GM18502 (cell line): ENCODE measurements around the gene RC3H2.
A peak's percentile ranks its signal among the peaks of the same experiment; 100 is the strongest.
"Not testable (repeated sequence)": the region's sequence is repeated elsewhere in the genome, so short reads cannot be mapped to it uniquely, and the experiment has no call there.

ENCODE experiments used
- ATAC-seq: cut with Tn5 transposase; IDR thresholded peaks from one replicate; pipeline ENCODE4 v1.9.1; 2021; ENCODE audit warnings: mild to moderate bottlenecking; ENCODE audit not compliant: unreplicated experiment, poor library complexity

The RC3H2 gene

DNA sequence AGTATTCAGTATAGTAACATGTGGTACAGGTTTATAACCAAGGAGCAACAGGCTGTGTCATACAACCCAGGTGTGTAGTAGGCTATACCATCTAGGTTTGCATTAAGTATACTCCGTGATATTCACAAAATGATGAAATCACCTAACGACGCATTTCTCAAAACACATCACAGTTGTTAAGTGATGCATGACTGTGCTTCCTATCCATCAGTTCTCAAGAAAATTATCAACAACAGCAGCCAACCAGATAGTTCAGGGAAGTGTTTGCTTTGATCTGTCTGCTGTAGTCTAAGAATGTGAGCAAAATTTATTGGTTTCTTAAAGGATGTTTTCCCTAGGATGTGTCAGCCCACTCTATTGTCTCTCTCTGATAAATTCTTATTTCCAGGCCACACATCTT lies 18.8 kb upstream of the RC3H2 start:
- no peak for ATAC-seq

DNA sequence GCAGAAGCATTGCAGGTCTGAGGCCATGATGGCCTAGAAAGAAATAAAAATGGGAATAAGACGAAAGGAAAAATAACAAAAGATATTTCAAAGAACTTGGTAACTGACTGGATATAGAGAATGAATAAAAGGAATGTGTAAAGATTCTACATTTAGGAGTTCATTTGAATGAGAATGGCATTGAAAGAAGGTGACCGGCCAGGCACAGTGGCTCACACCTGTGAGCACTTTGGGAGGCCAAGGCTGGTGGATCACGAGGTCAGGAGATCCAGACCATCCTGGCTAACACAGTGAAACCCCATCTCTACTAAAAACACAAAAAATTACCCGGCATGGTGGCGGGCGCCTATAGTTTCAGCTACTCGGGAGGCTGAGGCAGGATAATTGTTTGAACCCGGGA lies 17.6 kb upstream of the RC3H2 start:
- no peak for ATAC-seq

DNA sequence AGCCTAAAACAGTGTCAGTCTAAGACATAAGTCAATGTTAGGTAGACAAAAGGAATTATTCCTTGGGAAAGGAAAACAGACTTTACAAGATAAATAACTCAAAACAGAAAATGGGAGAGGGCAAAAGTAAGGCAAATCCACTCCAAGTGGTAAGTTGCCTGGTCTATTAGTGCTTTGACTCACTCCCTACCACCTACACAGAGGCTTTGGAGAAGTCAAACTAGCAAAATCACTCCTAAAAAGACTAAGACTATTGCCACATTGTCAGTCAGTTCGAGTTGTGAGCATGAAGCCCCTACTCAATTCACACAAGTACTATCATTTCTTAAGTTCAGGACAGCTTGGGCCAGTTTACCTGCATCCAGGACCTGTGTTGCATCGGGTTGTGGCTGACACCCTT lies 13.2 kb upstream of the RC3H2 start:
- no peak for ATAC-seq

DNA sequence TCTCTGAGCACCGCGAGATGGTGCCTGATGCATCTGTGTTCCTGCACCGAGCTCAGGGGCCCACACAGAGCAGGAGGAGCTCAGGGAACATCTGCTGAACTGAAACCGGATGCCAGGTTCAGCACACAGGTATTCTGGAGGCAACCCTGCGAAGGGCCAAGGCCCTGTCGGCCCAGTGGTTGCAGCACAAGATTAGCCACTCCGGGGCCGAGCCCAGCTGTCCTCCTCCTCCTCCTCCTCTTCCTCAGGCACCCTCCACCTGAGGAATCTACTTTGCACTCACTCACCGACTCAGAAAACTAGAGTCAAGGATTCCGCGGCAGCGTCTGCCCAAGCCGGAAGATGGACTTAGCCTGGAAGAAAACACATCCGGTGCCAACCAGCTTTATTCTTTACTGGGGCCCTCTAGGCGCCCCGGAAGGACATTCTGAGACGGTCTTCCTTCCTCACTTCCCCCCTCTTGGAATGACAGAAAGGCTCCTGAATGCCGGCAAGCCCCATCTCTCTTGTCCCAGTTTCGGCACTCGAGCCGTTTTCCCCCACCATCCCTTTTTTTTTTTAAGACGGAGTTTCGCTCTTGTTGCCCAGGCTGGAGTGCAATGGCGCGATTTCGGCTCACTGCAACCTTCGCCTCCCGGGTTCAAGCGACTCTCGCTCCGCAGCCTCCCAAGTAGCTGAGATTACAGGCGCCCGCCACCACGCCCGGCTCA lies 8.0 kb upstream of the RC3H2 start, which contains the start of gene ZBTB6:
Gene ZBTB6, minus strand, starts transcription at position 360 of the 710 bp plus-strand sequence. CDS start 1,251 bp downstream, outside the sequence.
- ATAC-seq, result peak; percentile 97

DNA sequence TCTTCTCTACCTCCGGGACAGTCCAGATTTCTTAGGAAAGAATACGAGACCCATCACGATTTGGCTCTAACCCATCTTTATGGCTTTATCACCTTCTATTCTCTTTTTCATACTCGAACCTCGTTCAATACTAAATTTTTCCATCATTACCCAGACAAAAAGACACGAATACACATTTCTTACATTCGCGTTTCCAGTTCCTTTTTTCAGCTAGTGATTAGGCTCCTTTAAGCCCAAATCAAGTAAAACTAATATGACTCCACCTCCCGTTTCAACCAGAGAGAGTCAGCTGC lies 7.5 kb upstream of the RC3H2 start:
- ATAC-seq, result no peak

DNA sequence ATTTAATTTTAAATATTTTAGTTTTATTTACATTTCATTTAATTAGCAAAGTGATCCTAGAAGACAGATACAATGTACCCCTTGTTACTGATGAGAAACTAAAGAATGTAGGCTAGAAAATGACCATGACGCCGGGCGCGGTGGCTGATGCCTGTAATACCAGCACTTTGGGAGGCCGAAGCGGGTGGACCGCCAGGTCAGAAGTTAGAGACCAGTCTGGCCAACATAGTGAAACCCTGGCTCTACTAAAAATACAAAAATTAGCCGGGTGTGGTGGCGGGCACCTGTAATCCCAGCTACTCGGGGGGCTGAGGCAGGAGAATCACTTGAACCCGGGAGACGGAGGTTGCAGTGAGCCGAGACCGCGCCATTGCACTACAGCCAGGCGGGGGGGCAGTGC lies 963 bp upstream of the RC3H2 start:
- not testable (repeated sequence) for ATAC-seq

DNA sequence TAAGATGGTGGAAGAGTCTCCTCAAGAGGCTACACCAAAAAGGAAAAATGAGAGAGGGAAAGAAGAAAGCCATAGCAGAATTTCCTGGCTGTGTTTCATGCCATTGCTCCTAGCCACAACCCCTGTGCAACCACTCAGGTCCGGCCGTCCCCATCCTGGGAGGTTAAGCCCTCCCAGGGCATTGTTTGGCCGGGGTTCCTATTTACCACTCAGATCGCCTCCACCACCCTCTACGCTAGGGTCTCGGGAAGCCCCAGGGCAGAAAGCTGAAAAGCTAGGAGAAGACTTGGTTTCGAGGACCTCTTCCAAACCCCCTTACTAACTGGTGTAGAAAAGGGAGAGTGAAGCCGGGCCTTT lies 715 bp downstream of the RC3H2 start:
- ATAC-seq, result peak; percentile 36

DNA sequence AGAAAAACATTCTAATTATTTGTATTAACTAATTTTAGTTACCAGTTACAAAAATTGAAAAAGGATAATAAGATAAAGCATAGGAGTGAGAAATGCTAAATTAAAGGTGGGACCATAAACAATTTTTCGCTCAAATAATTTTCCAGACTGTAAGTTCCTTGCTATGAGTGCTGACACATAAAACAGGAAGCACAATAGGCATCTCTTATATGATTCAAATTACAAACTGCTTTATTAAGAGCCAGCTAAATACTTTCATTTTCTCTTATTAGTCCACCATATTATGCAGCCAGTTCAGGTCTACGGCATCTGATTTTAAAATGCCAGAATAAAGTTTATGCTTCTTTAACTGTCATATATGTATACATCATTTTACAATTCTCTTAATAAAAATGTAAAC lies 4.4 kb downstream of the RC3H2 start:
- ATAC-seq, result no peak

DNA sequence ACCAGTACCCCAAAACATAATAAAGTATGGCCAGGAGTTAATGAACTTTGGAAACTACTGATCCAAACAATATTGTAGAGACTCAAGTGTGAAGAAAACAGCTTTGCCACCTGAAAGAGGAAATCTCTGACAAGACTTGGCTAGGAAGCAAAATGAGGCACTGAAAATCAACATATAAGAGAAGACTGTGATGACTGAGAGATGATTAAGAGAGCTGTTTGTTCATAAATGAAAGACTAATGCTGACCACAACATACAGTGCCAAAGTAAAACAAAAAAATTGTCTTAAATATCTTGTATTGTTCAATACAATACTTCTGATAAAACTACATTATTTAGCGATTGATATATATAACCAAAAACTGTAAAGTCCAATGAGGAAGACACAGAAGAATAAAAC lies 7.2 kb downstream of the RC3H2 start:
- ATAC-seq, result no peak

DNA sequence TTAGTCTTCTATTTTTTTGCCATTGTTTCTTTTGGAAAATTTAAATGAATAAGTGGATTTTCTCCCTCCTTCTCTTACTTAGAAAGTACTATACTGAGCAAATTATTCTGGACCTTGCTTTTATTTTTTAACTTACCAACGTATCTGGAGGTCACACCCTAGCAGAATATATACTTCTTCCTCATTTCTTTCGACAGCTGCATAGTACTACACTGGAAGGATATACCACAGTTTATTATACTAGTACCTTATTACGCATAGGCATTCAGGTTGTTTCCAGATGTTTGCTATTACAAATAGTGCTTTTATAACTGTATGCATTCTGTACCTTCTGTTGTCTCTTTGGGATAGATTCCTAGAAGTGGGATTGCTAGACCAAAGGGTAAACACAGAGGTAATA lies 16.7 kb downstream of the RC3H2 start:
- no peak for ATAC-seq

DNA sequence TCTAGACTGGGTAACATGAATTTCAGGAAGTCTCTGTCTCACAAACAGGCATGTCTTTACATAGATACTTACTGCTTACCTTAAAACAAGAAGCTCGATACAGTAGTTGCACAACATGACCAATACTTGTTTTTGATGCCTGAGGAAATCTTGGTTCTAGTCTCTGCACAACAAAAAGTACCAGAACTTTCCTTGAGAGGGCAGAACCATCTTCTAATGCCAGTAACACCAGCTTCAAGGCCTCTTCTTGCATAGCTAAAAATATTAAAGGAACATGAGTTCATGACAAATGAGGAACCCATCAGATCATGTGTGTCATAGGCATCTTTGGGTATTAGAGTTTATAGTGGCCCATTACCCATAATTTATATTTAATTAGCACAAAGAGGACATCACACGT lies 22.0 kb downstream of the RC3H2 start:
- no peak for ATAC-seq

DNA sequence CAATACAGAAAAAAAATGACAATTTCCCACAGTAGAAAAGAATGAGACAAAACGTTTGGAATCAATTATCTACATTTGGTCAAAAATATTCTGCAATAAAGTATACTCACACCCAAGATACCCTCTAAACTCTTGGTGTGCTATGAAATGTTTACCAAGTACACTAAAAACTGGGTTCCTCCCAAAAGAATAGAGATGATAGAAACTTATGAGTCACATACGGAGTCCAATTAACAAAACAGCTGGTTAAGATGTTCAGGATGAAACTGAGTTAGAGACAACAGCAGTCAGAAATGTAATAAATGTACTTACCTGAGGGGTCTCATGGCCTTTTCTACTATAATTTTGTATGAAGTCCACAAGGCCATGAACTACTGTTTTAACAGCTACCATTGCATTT lies 25.7 kb downstream of the RC3H2 start:
- no peak for ATAC-seq

DNA sequence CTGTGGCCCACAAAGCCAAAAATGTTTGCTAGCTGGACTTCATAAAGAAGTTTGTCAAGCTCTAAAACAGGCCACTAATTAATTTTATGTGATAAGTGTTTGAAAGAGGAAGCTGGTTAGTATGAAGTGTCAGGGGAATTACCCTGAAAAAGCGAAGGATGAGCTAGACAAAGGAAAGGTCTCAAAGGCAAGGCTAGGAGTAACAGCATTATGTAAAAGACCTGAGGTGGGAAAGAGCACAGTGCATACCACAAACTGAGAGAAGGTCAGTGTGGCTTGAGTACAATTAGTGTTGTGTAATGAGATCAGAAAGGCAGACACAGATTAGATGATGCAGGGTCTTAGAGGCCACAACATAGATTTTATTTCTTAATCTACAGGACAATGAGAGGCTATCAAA lies 29.6 kb downstream of the RC3H2 start:
- no peak for ATAC-seq

DNA sequence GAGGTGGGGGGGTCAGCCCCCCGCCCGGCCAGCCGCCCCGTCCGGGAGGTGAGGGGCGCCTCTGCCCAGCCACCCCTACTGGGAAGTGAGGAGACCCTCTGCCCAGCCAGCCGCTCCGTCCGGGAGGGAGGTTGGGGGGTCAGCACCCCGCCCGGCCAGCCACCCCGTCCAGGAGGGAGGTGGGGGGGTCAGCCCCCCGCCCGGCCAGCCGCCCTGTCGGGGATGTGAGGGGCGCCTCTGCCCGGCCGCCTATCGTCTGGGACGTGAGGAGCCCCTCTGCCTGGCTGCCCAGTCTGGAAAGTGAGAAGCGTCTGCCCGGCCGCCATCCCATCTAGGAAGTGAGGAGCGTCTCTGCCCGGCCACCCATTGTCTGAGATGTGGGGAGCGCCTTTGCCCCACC lies 37.9 kb downstream of the RC3H2 start:
- not testable (repeated sequence) for ATAC-seq

DNA sequence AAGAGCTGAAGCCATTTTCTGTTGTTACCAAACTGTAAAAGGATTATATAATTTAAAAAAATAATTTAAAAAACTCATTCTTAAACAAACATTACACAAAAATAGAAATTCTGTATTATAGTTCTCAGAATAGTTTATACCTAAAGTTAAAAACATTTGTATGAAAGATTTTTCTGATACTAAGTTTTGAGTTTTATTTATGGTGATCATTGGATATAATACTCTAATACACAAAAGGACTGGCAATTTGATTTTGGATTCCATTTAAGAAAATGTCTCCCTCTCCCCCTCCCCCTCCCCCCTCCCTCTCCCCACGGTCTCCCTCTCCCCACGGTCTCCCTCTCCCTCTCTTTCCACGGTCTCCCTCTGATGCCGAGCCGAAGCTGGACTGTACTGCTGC lies 39.1 kb downstream of the RC3H2 start:
- ATAC-seq, result no peak

DNA sequence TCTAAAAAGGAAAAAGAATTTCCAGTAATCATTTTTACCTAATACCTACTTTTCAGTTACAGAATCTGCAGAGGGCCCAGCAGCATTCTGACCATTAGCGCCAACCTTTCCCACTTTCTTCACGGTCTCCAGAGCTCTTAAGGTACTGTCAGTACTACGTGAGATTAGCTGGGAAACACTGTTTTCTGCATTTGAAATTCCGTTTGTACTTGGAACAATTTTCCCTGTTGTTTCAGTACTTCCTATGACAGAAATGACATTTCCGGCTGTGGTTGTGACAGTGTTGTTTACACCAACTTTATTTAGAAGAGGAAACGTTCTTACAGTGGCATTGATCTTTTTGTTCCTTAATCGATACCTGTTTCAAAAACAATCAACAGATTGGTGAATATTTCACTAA lies 39.9 kb downstream of the RC3H2 start:
- ATAC-seq, result no peak

DNA sequence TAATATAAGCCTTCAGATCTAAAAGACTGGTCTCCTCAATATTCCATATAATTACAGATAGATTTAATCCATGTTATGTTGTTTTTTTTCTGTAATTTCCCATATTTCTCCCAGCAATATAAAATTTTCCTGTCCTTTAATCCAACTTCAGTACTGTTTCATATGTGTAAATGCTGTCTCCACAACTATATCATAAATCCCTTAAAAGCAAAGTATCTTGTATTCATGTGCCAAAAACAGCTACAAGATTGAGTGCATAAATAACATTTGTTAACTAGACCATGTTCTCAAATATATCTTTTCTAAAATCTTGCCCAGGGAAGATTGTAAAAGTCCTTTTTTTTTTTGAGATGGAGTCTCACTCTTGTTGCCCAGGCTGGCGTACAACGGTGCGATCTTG lies 41.8 kb downstream of the RC3H2 start:
- ATAC-seq, result no peak

DNA sequence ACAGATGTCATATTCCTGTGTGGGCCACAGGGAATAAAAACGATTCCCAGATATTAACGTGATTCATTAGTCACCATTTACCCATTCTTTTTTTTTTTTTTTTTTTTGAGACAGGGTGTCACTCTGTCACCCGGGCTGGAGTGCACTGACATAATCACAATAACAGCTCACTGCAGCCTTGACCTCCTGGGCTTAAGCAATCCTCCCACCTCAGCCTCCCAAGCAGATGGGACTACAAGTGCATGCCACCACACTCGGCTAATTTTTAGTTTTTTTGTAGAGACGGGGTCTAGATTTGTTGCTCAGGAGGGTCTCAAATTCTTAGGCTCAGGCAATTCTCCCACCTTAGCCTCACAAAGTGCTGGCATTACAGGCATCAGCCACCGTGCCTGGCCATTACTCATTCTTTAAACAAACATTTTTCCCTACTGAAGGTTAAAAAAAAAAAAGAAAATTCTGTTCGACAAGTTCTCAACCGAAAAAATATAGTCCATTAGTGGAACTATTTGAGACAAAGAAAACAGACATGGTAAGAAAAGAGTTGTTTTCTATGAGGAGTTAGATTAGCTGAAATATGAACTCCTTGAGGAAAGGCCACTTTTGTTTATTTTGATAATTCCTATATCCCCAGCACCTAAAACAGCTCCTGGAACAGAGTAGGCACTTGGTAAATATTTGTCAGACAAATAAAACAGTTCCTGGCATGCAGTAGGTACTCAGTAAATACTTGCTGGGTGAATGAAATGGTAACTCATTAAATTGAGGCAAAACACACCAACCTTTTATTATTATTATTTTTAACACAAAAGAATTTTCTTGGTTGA lies 44.6 kb downstream of the RC3H2 start:
- no peak for ATAC-seq

DNA sequence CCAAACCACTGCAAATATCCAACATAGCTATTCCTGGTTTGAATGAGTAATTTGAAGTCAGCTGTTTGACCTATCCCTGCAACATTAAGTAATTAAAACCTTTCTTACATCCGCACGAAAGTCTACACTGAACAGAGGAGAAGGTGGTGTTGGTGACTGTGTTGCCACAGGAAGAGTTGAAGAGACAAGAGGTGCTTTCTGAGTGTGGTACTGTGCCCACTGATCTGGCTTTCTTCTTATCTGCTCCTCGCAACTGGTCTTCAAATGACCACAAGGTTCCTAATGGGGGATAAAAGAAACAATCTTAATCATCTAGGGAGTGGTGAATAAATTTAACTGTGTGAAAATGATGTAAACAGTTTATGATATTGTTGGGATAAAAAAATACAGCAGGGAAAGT lies 47.3 kb downstream of the RC3H2 start:
- no peak for ATAC-seq

DNA sequence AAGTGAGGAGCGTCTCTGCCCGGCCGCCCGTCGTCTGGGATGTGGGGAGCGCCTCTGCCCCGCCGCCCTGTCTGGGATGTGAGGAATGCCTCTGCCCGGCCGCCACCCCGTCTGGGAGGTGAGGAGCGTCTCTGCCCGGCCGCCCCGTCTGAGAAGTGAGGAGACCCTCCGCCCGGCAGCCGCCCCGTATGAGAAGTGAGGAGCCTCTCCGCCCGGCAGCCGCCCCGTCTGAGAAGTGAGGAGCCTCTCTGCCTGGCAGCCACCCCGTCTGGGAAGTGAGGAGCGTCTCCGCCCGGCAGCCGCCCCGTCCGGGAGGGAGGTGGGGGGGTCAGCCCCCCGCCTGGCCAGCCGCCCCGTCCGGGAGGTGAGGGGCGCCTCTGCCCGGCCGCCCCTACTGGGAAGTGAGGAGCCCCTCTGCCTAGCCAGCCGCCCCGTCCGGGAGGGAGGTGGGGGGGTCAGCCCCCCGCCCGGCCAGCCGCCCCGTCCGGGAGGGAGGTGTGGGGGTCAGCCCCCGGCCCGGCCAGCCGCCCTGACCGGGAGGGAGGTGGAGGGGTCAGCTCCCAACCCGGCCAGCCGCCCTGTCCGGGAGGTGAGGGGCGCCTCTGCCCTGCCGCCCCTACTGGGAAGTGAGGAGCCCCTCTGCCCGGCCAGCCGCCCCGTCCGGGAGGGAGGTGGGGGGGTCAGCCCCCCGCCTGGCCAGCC lies 52.9 kb downstream of the RC3H2 start:
- ATAC-seq, result not testable (repeated sequence)

DNA sequence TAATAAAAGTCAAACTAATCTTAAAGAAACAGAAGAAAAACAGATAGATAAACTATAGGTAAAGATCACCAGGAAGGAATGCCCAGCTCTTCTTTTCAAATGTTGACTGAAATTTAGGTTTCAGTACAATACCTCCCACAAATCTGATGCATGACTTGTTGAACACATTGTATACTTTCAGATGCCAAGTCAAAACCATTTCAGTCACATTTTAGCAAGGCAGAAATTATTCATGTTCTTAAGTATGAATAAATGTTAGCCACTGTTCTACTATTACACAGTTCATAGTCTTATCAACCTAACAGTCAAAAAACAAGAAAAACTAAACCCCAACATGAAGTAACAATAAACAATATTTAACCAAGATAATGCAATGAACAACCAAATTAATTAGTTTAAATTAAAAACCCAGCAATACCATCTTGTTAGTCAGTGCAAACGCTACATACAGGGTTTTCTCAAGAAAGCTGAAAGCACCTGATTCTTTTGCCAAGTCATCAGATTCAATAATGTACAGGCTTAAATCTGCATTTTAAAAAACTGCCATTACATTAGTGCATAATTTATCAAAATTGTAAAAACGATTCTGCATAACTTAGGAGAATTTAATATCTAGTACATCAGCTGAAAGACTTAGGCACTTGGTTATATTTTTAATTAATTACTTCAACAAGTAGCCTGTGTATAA lies 56.8 kb downstream of the RC3H2 start:
- no peak for ATAC-seq
